ENCODE results near the gene SDK1.
"Not testable (repeated sequence)": the region's sequence is repeated elsewhere in the genome, so short reads cannot be mapped to it uniquely, and the experiment has no call there.

SDK1 gene

GRCh38 chr7:3697472-3697871, 396.4 kb downstream of the SDK1 start:
- Histone ChIP-seq H3K14ac (ENCODE audit: low read length in 2 of 2) (no peak overlapping the region), H3K4me1 (ENCODE audit: control insufficient read depth, insufficient read depth, low read depth, low read length) (no peaks in the 10 kb centered on the region), H2AFZ (ENCODE audit: low read depth, low read length) (no peak overlapping the region), H3K79me1 (replicated peaks; ENCODE audit: low read length, poor library complexity, severe bottlenecking) (no peaks in the 10 kb centered on the region), H3K23ac (ENCODE audit: low read length in 2 of 2) (no peak overlapping the region), H3K4me2 (ENCODE audit: low read length, poor library complexity, severe bottlenecking) (no peak overlapping the region), H2BK15ac (ENCODE audit: low read depth, poor library complexity, severe bottlenecking) (no peak overlapping the region), H4K91ac (ENCODE audit: low read length) (no peak overlapping the region), H3K27ac (ENCODE audit: low read length, poor library complexity, severe bottlenecking) (no peak overlapping the region), H3K18ac (ENCODE audit: low read depth in 1 of 2, low read length in 2 of 2) (no peak overlapping the region), H2BK120ac (ENCODE audit: low read depth, low read length) (no peak overlapping the region), H3K27me3 (ENCODE audit: control insufficient read depth in 1 of 2, insufficient read depth in 1 of 2, low read length in 2 of 2) (no peaks in the 10 kb centered on the region), H4K8ac (ENCODE audit: low read length) (no peak overlapping the region), H2BK5ac (ENCODE audit: low read depth, low read length, poor library complexity, severe bottlenecking) (no peak overlapping the region), H2BK12ac (ENCODE audit: low read length in 2 of 2) (no peak overlapping the region), H3K4me3 (ENCODE audit: insufficient read depth in 1 of 2, low read depth in 1 of 2, low read length in 2 of 2) (no peak overlapping the region), H3K9me3 (ENCODE audit: control insufficient read depth, low read length) (no peaks in the 10 kb centered on the region), H2AK5ac (ENCODE audit: low read length, severe bottlenecking) (no peak overlapping the region), H3K4ac (ENCODE audit: low read depth in 1 of 2, low read length in 2 of 2) (no peak overlapping the region), H3K36me3 (ENCODE audit: control insufficient read depth in 1 of 2, insufficient read depth in 2 of 2, low read depth in 1 of 2, low read length in 2 of 2) (no peaks in the 10 kb centered on the region), H3K9ac (ENCODE audit: low read length) (no peak overlapping the region)
- 100% methylated on average over 1 of the region's 2 CpGs for WGBS
- DNase-seq, result no peak

DNA sequence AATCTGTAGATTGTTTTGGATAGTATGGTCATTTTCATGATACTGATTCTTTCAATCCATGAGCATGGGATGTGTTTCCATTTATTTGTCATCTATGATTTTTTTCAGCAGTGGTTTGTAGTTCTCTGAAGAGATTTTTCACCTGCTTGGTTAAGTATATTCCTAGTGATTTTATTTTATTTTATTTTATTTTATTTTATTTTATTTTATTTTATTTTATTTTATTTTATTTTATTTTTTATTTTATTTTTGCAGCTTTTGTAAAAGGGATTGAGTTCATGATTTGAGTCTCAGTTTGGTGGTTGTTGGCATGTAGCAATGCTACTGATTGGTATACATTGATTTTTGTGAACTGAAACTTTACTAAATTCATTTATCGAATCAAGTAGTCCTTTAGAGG, 404.2 kb downstream of the SDK1 start:
- H2AK5ac ChIP-seq (ENCODE audit: low read length, severe bottlenecking), result no peak overlapping the region
- H3K4me1 ChIP-seq (ENCODE audit: control insufficient read depth, insufficient read depth, low read depth, low read length), result no peaks in the 10 kb centered on the region
- H3K27ac ChIP-seq (ENCODE audit: low read length, poor library complexity, severe bottlenecking), result no peak overlapping the region
- H2BK15ac ChIP-seq (ENCODE audit: low read depth, poor library complexity, severe bottlenecking), result no peak overlapping the region
- H3K79me1 ChIP-seq (replicated peaks; ENCODE audit: low read length, poor library complexity, severe bottlenecking), result no peaks in the 10 kb centered on the region
- no peak overlapping the region for H3K4me2 ChIP-seq (ENCODE audit: low read length, poor library complexity, severe bottlenecking)
- DNase-seq, result no peak
- no peaks in the 10 kb centered on the region for H3K36me3 ChIP-seq (ENCODE audit: control insufficient read depth in 1 of 2, insufficient read depth in 2 of 2, low read depth in 1 of 2, low read length in 2 of 2)
- H3K9me3 ChIP-seq (ENCODE audit: control insufficient read depth, low read length), result peaks cover 17% of the 10 kb centered on the region
- H2BK12ac ChIP-seq (ENCODE audit: low read length in 2 of 2), result no peak overlapping the region
- no peak overlapping the region for H2AFZ ChIP-seq (ENCODE audit: low read depth, low read length)
- H3K14ac ChIP-seq (ENCODE audit: low read length in 2 of 2), result no peak overlapping the region
- H3K4ac ChIP-seq (ENCODE audit: low read depth in 1 of 2, low read length in 2 of 2), result no peak overlapping the region
- H3K27me3 ChIP-seq (ENCODE audit: control insufficient read depth in 1 of 2, insufficient read depth in 1 of 2, low read length in 2 of 2), result no peaks in the 10 kb centered on the region
- H3K18ac ChIP-seq (ENCODE audit: low read depth in 1 of 2, low read length in 2 of 2), result no peak overlapping the region
- no peak overlapping the region for H3K4me3 ChIP-seq (ENCODE audit: insufficient read depth in 1 of 2, low read depth in 1 of 2, low read length in 2 of 2)
- H2BK5ac ChIP-seq (ENCODE audit: low read depth, low read length, poor library complexity, severe bottlenecking), result no peak overlapping the region
- WGBS, result 100% methylated on average over 1 of the region's 1 CpG
- H4K8ac ChIP-seq (ENCODE audit: low read length), result no peak overlapping the region
- H3K9ac ChIP-seq (ENCODE audit: low read length), result no peak overlapping the region
- no peak overlapping the region for H2BK120ac ChIP-seq (ENCODE audit: low read depth, low read length)
- no peak overlapping the region for H4K91ac ChIP-seq (ENCODE audit: low read length)
- H3K23ac ChIP-seq (ENCODE audit: low read length in 2 of 2), result no peak overlapping the region

GRCh38 chr7:3706091-3706490, 405.0 kb downstream of the SDK1 start:
- not testable (repeated sequence) for H3K18ac ChIP-seq (ENCODE audit: low read depth in 1 of 2, low read length in 2 of 2); H2BK5ac ChIP-seq (ENCODE audit: low read depth, low read length, poor library complexity, severe bottlenecking)
- 94% methylated on average over 2 of the region's 2 CpGs for WGBS

GRCh38 chr7:3710122-3710521, 409.1 kb downstream of the SDK1 start:
- peaks cover 2% of the 10 kb centered on the region for H3K4me1 ChIP-seq (ENCODE audit: control insufficient read depth, insufficient read depth, low read depth, low read length)
- no peak overlapping the region for H2BK5ac ChIP-seq (ENCODE audit: low read depth, low read length, poor library complexity, severe bottlenecking)
- WGBS, result no CpG with 5 or more reads among the region's 1 CpG
- H2BK15ac ChIP-seq (ENCODE audit: low read depth, poor library complexity, severe bottlenecking), result no peak overlapping the region
- no peak overlapping the region for H4K91ac ChIP-seq (ENCODE audit: low read length)
- no peak overlapping the region for H3K18ac ChIP-seq (ENCODE audit: low read depth in 1 of 2, low read length in 2 of 2)
- H3K4me3 ChIP-seq (ENCODE audit: insufficient read depth in 1 of 2, low read depth in 1 of 2, low read length in 2 of 2), result no peak overlapping the region
- no peaks in the 10 kb centered on the region for H3K27me3 ChIP-seq (ENCODE audit: control insufficient read depth in 1 of 2, insufficient read depth in 1 of 2, low read length in 2 of 2)
- peaks cover 9% of the 10 kb centered on the region for H3K9me3 ChIP-seq (ENCODE audit: control insufficient read depth, low read length)
- H3K23ac ChIP-seq (ENCODE audit: low read length in 2 of 2), result no peak overlapping the region
- no peak overlapping the region for H3K4ac ChIP-seq (ENCODE audit: low read depth in 1 of 2, low read length in 2 of 2)
- no peaks in the 10 kb centered on the region for H3K36me3 ChIP-seq (ENCODE audit: control insufficient read depth in 1 of 2, insufficient read depth in 2 of 2, low read depth in 1 of 2, low read length in 2 of 2)
- no peak overlapping the region for H3K9ac ChIP-seq (ENCODE audit: low read length)
- no peak overlapping the region for H2AK5ac ChIP-seq (ENCODE audit: low read length, severe bottlenecking)
- no peak overlapping the region for H2BK120ac ChIP-seq (ENCODE audit: low read depth, low read length)
- no peak overlapping the region for H2BK12ac ChIP-seq (ENCODE audit: low read length in 2 of 2)
- peaks cover 4% of the 10 kb centered on the region for H3K79me1 ChIP-seq (replicated peaks; ENCODE audit: low read length, poor library complexity, severe bottlenecking)
- H4K8ac ChIP-seq (ENCODE audit: low read length), result no peak overlapping the region
- no peak overlapping the region for H3K14ac ChIP-seq (ENCODE audit: low read length in 2 of 2)
- H3K27ac ChIP-seq (ENCODE audit: low read length, poor library complexity, severe bottlenecking), result no peak overlapping the region
- no peak overlapping the region for H2AFZ ChIP-seq (ENCODE audit: low read depth, low read length)
- H3K4me2 ChIP-seq (ENCODE audit: low read length, poor library complexity, severe bottlenecking), result no peak overlapping the region
- DNase-seq, result no peak

More at GRCh38 chr7:3706091-3706490, 405.0 kb downstream of the SDK1 start:
- H3K4me1 ChIP-seq (ENCODE audit: control insufficient read depth, insufficient read depth, low read depth, low read length); H4K91ac ChIP-seq (ENCODE audit: low read length); H2BK120ac ChIP-seq (ENCODE audit: low read depth, low read length); H3K4me3 ChIP-seq (ENCODE audit: insufficient read depth in 1 of 2, low read depth in 1 of 2, low read length in 2 of 2); H2AFZ ChIP-seq (ENCODE audit: low read depth, low read length); DNase-seq; H3K4me2 ChIP-seq (ENCODE audit: low read length, poor library complexity, severe bottlenecking); H2BK15ac ChIP-seq (ENCODE audit: low read depth, poor library complexity, severe bottlenecking); H3K27ac ChIP-seq (ENCODE audit: low read length, poor library complexity, severe bottlenecking); H2AK5ac ChIP-seq (ENCODE audit: low read length, severe bottlenecking); H3K79me1 ChIP-seq (replicated peaks; ENCODE audit: low read length, poor library complexity, severe bottlenecking); H3K27me3 ChIP-seq (ENCODE audit: control insufficient read depth in 1 of 2, insufficient read depth in 1 of 2, low read length in 2 of 2); H3K14ac ChIP-seq (ENCODE audit: low read length in 2 of 2); H3K4ac ChIP-seq (ENCODE audit: low read depth in 1 of 2, low read length in 2 of 2); H4K8ac ChIP-seq (ENCODE audit: low read length); H3K9ac ChIP-seq (ENCODE audit: low read length); H3K23ac ChIP-seq (ENCODE audit: low read length in 2 of 2); H2BK12ac ChIP-seq (ENCODE audit: low read length in 2 of 2); H3K36me3 ChIP-seq (ENCODE audit: control insufficient read depth in 1 of 2, insufficient read depth in 2 of 2, low read depth in 1 of 2, low read length in 2 of 2): not testable (repeated sequence)
- H3K9me3 ChIP-seq (ENCODE audit: control insufficient read depth, low read length), result peaks cover 17% of the 10 kb centered on the region

All from mesenchymal stem cell (in vitro differentiated cells and primary cell).